Mammary epithelial cell (primary cell): ENCODE results near the gene PLGLB1.
"Not testable (repeated sequence)": the region's sequence is repeated elsewhere in the genome, so short reads cannot be mapped to it uniquely, and the experiment has no call there.

Experiments
- CTCF ChIP-seq, 2 donors: IDR thresholded peaks in 1 of 2; conservative IDR thresholded peaks in 1 of 2; 2 replicates each; pipeline ENCODE4 v1.5.1; 2011 to 2012; ENCODE audit warnings: inconsistent platforms in 2 of 2, low read length in 2 of 2, mild to moderate bottlenecking in 2 of 2, control low read depth in 1 of 2, low read depth in 1 of 2; ENCODE audit not compliant: insufficient read depth in 1 of 2; ENCODE audit errors: extremely low read depth in 1 of 2
- EZH2 ChIP-seq: IDR thresholded peaks from 2 replicates; pipeline ENCODE4 v1.6.1; 2012; ENCODE audit warnings: low read length, inconsistent platforms, borderline replicate concordance

GRCh38 chr2:87025927-87026326 lies 4.3 kb upstream of the PLGLB1 start:
- not testable (repeated sequence) for TF ChIP-seq CTCF (conservative IDR thresholded peaks at IDR 0.05 in 1 of 2, IDR thresholded peaks at IDR 0.05 in 1 of 2; ENCODE audit: extremely low read depth in 1 of 2, insufficient read depth in 1 of 2, low read depth in 1 of 2, low read length in 2 of 2); EZH2
